ENCODE measurements around the gene TMEM131L.
"Not testable (repeated sequence)": the region's sequence is repeated elsewhere in the genome, so short reads cannot be mapped to it uniquely, and the experiment has no call there.

The TMEM131L gene

GRCh38 chr4:153507310-153508073 lies 41.3 kb downstream of the TMEM131L start:
- TF ChIP-seq CTCF (conservative IDR thresholded peaks at IDR 0.05; ENCODE audit: low read length), result no peak
- no peak for TF ChIP-seq EZH2phosphoT487 (IDR thresholded peaks at IDR 0.05; ENCODE audit: borderline replicate concordance)
- Histone ChIP-seq H3K4me1 (ENCODE audit: insufficient read depth, low read length, poor library complexity, severe bottlenecking) (peaks cover 4% of the 10 kb centered on the region), H3K36me3 (ENCODE audit: insufficient read depth, low read length) (peaks cover 72% of the 10 kb centered on the region), H3K27me3 (ENCODE audit: insufficient read depth, low read length, poor library complexity, severe bottlenecking) (no peaks in the 10 kb centered on the region), H3F3A (ENCODE audit: low read depth) (no peaks in the 10 kb centered on the region), H3K4me3 (ENCODE audit: low read length, poor library complexity, severe bottlenecking) (no peak overlapping the region), H3K9ac (ENCODE audit: low read depth, low read length, poor library complexity, severe bottlenecking) (no peak overlapping the region), H4K20me1 (ENCODE audit: insufficient read depth, low read length, poor library complexity, severe bottlenecking) (peaks cover 74% of the 10 kb centered on the region), H3K4me2 (ENCODE audit: low read depth, low read length, poor library complexity, severe bottlenecking) (no peak overlapping the region), H2AFZ (ENCODE audit: low read length) (no peak overlapping the region), H3K9me3 (ENCODE audit: insufficient read depth, low read depth, low read length) (no peaks in the 10 kb centered on the region), H3K9me2 (replicated peaks; ENCODE audit: low read depth, low read length) (no peaks in the 10 kb centered on the region), H3K79me2 (ENCODE audit: insufficient read depth, low read length) (peaks cover 97% of the 10 kb centered on the region)

- not testable (repeated sequence) for H3K9ac ChIP-seq (ENCODE audit: low read depth, low read length, poor library complexity, severe bottlenecking); H3K27me3 ChIP-seq (ENCODE audit: insufficient read depth, low read length, poor library complexity, severe bottlenecking); H2AFZ ChIP-seq (ENCODE audit: low read length); H3K4me2 ChIP-seq (ENCODE audit: low read depth, low read length, poor library complexity, severe bottlenecking); H3K9me3 ChIP-seq (ENCODE audit: insufficient read depth, low read depth, low read length); H3K9me2 ChIP-seq (replicated peaks; ENCODE audit: low read depth, low read length); H3K4me1 ChIP-seq (ENCODE audit: insufficient read depth, low read length, poor library complexity, severe bottlenecking); H3F3A ChIP-seq (ENCODE audit: low read depth); H3K4me3 ChIP-seq (ENCODE audit: low read length, poor library complexity, severe bottlenecking)
- peaks cover 74% of the 10 kb centered on the region for H4K20me1 ChIP-seq (ENCODE audit: insufficient read depth, low read length, poor library complexity, severe bottlenecking)
- H3K79me2 ChIP-seq (ENCODE audit: insufficient read depth, low read length), result peaks cover 99% of the 10 kb centered on the region
- H3K36me3 ChIP-seq (ENCODE audit: insufficient read depth, low read length), result peaks cover 73% of the 10 kb centered on the region
Measured at GRCh38 chr4:153509212-153509611, 43.1 kb downstream of the TMEM131L start.

GRCh38 chr4:153509724-153510123 lies 43.6 kb downstream of the TMEM131L start:
- Histone ChIP-seq H4K20me1 (ENCODE audit: insufficient read depth, low read length, poor library complexity, severe bottlenecking) (peaks cover 72% of the 10 kb centered on the region), H3K4me1 (ENCODE audit: insufficient read depth, low read length, poor library complexity, severe bottlenecking) (peaks cover 4% of the 10 kb centered on the region), H3K9me2 (replicated peaks; ENCODE audit: low read depth, low read length) (no peaks in the 10 kb centered on the region), H3K27me3 (ENCODE audit: insufficient read depth, low read length, poor library complexity, severe bottlenecking) (no peaks in the 10 kb centered on the region), H3K4me3 (ENCODE audit: low read length, poor library complexity, severe bottlenecking) (no peak overlapping the region), H3F3A (ENCODE audit: low read depth) (no peaks in the 10 kb centered on the region), H3K4me2 (ENCODE audit: low read depth, low read length, poor library complexity, severe bottlenecking) (no peak overlapping the region), H3K79me2 (ENCODE audit: insufficient read depth, low read length) (peaks cover 98% of the 10 kb centered on the region), H3K9me3 (ENCODE audit: insufficient read depth, low read depth, low read length) (no peaks in the 10 kb centered on the region), H2AFZ (ENCODE audit: low read length) (no peak overlapping the region), H3K9ac (ENCODE audit: low read depth, low read length, poor library complexity, severe bottlenecking) (no peak overlapping the region), H3K36me3 (ENCODE audit: insufficient read depth, low read length) (peaks cover 73% of the 10 kb centered on the region)
- TF ChIP-seq EZH2phosphoT487 (IDR thresholded peaks at IDR 0.05; ENCODE audit: borderline replicate concordance), result no peak
- TF ChIP-seq CTCF (conservative IDR thresholded peaks at IDR 0.05; ENCODE audit: low read length), result no peak
